A549 (cell line): ENCODE measurements around the gene LAMB3. TPM values are rescaled to one million over a fixed set of nuclear protein-coding genes. Genes with fewer than 3 reads are reported as not detected.
A peak's percentile ranks its signal among the peaks of the same experiment; 100 is the strongest.

Source experiments
- ATAC-seq, 2 experiments: fragments of 200-7000 bp in 1 of 2; fragments of >200 bp in 1 of 2; cut with Nextera tagmentation in 1 of 2; cut with Tn5 transposase in 1 of 2; 3 replicates each; pipeline versions ENCODE4 v1.8.0 to v1.9.1; 2018 to 2020; ENCODE audit warnings: mild to moderate bottlenecking in 1 of 2, moderate library complexity in 1 of 2
- CTCF ChIA-PET: fragments of 300-600 bp; sonication (Branson Sonifier 250); formaldehyde crosslinking; extraction: SDS; loops from one replicate; lab custom pipeline; 2021; ENCODE audit warnings: antibody characterized with exemption, inconsistent platforms; lab: Yijun Ruan, JAX
- POLR2A ChIA-PET: fragments of 350-600 bp; formaldehyde crosslinking; extraction: SDS; loops from one replicate; lab custom pipeline; 2021; ENCODE audit warnings: antibody characterized with exemption, inconsistent platforms; lab: Yijun Ruan, JAX
- DNase-seq, 2 experiments: peaks; one replicate each; pipeline versions ENCODE4 v3.0.0 to v3.0.0-alpha.2; 2011 to 2016; ENCODE audit warnings: low read depth in 1 of 2, low spot score in 1 of 2
- FAIRE-seq: peaks from 2 replicates; lab custom pipeline; 2011; peaks lifted over from hg19 to GRCh38; lab: Jason Lieb, UNC
- H3K27ac ChIP-seq, 2 experiments: fragments of >200 bp; sonication (Bioruptor Twin); formaldehyde crosslinking; 3 replicates each; pipeline ENCODE4 v1.5.1; 2016 to 2017
- H3K4me1 ChIP-seq: fragments of >200 bp; sonication (Bioruptor Twin); formaldehyde crosslinking; 3 replicates; pipeline ENCODE4 v1.6.1; 2016
- H3K4me2 ChIP-seq: fragments of >200 bp; sonication (Bioruptor Twin); formaldehyde crosslinking; 3 replicates; pipeline ENCODE4 v1.6.1; 2016
- H3K4me3 ChIP-seq: fragments of >200 bp; sonication (Bioruptor Twin); formaldehyde crosslinking; 3 replicates; pipeline ENCODE4 v1.5.1; 2016
- H3K9me3 ChIP-seq: fragments of >200 bp; sonication (Bioruptor Twin); formaldehyde crosslinking; 3 replicates; pipeline ENCODE4 v1.6.1; 2016
- EHF ChIP-seq: fragments of 250-450 bp; sonication (Bioruptor Pico); IDR thresholded peaks from 2 replicates; pipeline ENCODE4 v1.5.0; 2020; ENCODE audit warnings: mild to moderate bottlenecking
- EHMT2 ChIP-seq: fragments of 200-600 bp; sonication (generic); IDR thresholded peaks from 2 replicates; pipeline ENCODE4 v1.6.1; 2016; ENCODE audit warnings: antibody characterized with exemption, low read depth, mild to moderate bottlenecking, moderate library complexity
- FOSL2 ChIP-seq, 2 experiments: fragments of 450-650 bp in 1 of 2; fragments of >200 bp in 1 of 2; sonication (Bioruptor Twin) in 1 of 2; formaldehyde crosslinking; IDR thresholded peaks; 2 replicates each; pipeline versions ENCODE4 v1.5.0 to v1.6.1; 2016 to 2020; ENCODE audit warnings: mild to moderate bottlenecking in 1 of 2, moderate library complexity in 1 of 2
- HEYL ChIP-seq: fragments of 250-450 bp; sonication (Bioruptor Pico); IDR thresholded peaks from 2 replicates; pipeline ENCODE4 v1.8.0; 2021; ENCODE audit warnings: mild to moderate bottlenecking, moderate library complexity
- HOXB5 ChIP-seq: fragments of 250-450 bp; sonication (Bioruptor Pico); IDR thresholded peaks from 2 replicates; pipeline ENCODE4 v1.5.0; 2020; ENCODE audit warnings: mild to moderate bottlenecking, moderate library complexity
- KDM1A ChIP-seq: fragments of 200-600 bp; sonication (generic); IDR thresholded peaks from 2 replicates; pipeline ENCODE4 v1.6.1; 2016; ENCODE audit warnings: low read depth, mild to moderate bottlenecking
- NFE2L2 ChIP-seq: fragments of 150-350 bp; conservative IDR thresholded peaks from 2 replicates; pipeline ENCODE4 v1.6.1; 2014; ENCODE audit warnings: low read length
- NPAS2 ChIP-seq: fragments of 250-450 bp; sonication (Bioruptor Pico); IDR thresholded peaks from 2 replicates; pipeline ENCODE4 v1.8.0; 2022; ENCODE audit warnings: mild to moderate bottlenecking, moderate library complexity, borderline replicate concordance
- RAD21 ChIP-seq, 2 experiments: fragments of >200 bp in 1 of 2; sonication (Bioruptor Twin) in 1 of 2; formaldehyde crosslinking in 1 of 2; IDR thresholded peaks in 1 of 2; conservative IDR thresholded peaks in 1 of 2; 2 replicates in 1 of 2; 3 replicates in 1 of 2; pipeline ENCODE4 v1.6.1; 2012 to 2018; ENCODE audit warnings: inconsistent platforms in 1 of 2
- RFX5 ChIP-seq: fragments of 450-650 bp; IDR thresholded peaks from 2 replicates; pipeline ENCODE4 v1.7.1; 2014; ENCODE audit warnings: antibody characterized with exemption, mild to moderate bottlenecking, moderate library complexity
- RNF2 ChIP-seq: fragments of 200-600 bp; sonication (generic); IDR thresholded peaks from 2 replicates; pipeline ENCODE4 v1.6.1; 2016; ENCODE audit warnings: low read depth, mild to moderate bottlenecking, antibody characterized with exemption, moderate library complexity, borderline replicate concordance
- SMC3 ChIP-seq: fragments of >200 bp; sonication (Bioruptor Twin); formaldehyde crosslinking; IDR thresholded peaks from 3 replicates; pipeline ENCODE4 v1.6.1; 2018; ENCODE audit warnings: inconsistent platforms
- ZNF302 ChIP-seq: fragments of 250-450 bp; sonication (Bioruptor Pico); IDR thresholded peaks from 2 replicates; pipeline ENCODE4 v1.9.0; 2021; ENCODE audit warnings: inconsistent platforms, mild to moderate bottlenecking, moderate library complexity
- ZSCAN20 ChIP-seq: fragments of 250-450 bp; sonication (Bioruptor Pico); IDR thresholded peaks from 2 replicates; pipeline ENCODE4 v1.8.0; 2022; ENCODE audit warnings: mild to moderate bottlenecking, moderate library complexity
- WGBS: methylation state at CpG from one replicate; pipeline ENCODE4 v1.1.6; 2017; ENCODE audit errors: missing lambda C conversion rate; 5-methylcytosine and 5-hydroxymethylcytosine counted together
- polyA plus RNA-seq, 4 experiments: library from polyadenylated mRNA; depleted of rRNA in 3 of 4; stranded (reverse); fragments of >200 nt; fragmentation: RNase III in 1 of 4; extraction: RNeasy Plus Mini Kit Qiagen cat#74134 plus additional on column Dnase treatment in 1 of 4; gene quantifications; 2 replicates in 3 of 4; 3 replicates in 1 of 4; pipeline ENCODE4 v1.2.3, GENCODE V29; 2011 to 2017
- TF ChIP-seq, protein P1 (sequence below): fragments of >200 bp; sonication (Bioruptor Twin); formaldehyde crosslinking; IDR thresholded peaks from 3 replicates; pipeline ENCODE4 v1.5.1; 2016

The LAMB3 gene
- polyA plus RNA-seq, 2 of the 4 experiments (the other 2 are of a cell fraction) = 7.3 to 9.1 TPM

DNA sequence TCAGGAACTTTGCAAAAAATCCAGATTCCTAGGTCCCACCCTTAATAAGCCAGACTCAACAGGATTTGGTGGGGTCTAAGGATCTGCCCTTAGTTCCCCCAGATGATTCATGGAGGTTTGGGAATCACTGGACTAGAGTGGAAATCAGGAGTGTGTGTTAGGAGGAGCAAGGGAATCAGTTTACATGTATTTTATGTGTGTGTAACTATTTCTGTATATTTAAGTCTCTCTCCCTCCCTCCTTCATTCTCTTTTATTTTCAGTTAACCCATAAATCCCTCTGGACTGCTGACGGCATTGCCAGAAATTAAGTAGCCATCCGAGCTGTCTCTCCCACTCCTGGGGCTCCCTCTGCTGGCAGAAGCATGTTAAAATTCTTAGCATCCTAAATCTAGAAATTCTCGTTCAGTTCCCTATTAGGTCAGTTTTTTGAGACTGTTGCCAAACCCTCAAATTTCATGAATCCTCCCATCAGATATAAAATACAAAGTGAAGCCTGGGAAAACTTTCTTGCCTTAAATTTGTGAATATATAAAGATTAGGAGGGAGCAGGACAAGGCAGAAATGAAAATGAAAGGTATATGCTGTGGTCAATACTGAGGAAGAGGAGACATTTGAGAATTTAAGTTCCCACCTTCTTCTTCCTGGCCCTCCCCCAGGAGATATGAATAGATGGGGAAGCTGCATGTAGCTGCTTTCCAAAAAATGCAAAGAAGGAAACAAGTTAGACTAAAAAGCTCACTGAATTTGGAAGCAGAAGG lies 40.7 kb upstream of the LAMB3 start:
- WGBS = 3% methylated on average over 3 of the region's 3 CpGs
- DNase-seq (peak; percentile 61 to 79), FAIRE-seq (peak; percentile 61), ATAC-seq (peak; percentile 62 to 76; a peak in 4 of 6 replicates)
- TF ChIP-seq NFE2L2 (no peak), EHMT2 (no peak), RAD21 (conservative IDR thresholded peaks at IDR 0.05 in 1 of 2, IDR thresholded peaks at IDR 0.05 in 1 of 2) (peak; percentile 98), SMC3 (peak; percentile 98)
- TF ChIP-seq, protein P1, sequence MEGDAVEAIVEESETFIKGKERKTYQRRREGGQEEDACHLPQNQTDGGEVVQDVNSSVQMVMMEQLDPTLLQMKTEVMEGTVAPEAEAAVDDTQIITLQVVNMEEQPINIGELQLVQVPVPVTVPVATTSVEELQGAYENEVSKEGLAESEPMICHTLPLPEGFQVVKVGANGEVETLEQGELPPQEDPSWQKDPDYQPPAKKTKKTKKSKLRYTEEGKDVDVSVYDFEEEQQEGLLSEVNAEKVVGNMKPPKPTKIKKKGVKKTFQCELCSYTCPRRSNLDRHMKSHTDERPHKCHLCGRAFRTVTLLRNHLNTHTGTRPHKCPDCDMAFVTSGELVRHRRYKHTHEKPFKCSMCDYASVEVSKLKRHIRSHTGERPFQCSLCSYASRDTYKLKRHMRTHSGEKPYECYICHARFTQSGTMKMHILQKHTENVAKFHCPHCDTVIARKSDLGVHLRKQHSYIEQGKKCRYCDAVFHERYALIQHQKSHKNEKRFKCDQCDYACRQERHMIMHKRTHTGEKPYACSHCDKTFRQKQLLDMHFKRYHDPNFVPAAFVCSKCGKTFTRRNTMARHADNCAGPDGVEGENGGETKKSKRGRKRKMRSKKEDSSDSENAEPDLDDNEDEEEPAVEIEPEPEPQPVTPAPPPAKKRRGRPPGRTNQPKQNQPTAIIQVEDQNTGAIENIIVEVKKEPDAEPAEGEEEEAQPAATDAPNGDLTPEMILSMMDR = peak; percentile 98
- CTCF ChIA-PET = interaction anchor here (0.6 to 8.0 kb wide), 35 partner anchors 8 to 132 kb away, joined by 3 to 93 read pairs (median 5); partner anchors contain the start of genes HSD11B1 and LAMB3
- Histone ChIP-seq H3K9me3 (no peaks in the 10 kb centered on the region), H3K4me1 (peaks cover 38% of the 10 kb centered on the region), H3K27ac (peak overlapping the region; percentile 42 to 58; a peak in 5 of 6 replicates), H3K4me3 (no peak overlapping the region), H3K4me2 (peak overlapping the region; percentile 57)
- POLR2A ChIA-PET = interaction anchor here (0.6 to 1.0 kb wide), 2 partner anchors 93 to 116 kb away, joined by 3 read pairs; no protein-coding TSS in a partner anchor

DNA sequence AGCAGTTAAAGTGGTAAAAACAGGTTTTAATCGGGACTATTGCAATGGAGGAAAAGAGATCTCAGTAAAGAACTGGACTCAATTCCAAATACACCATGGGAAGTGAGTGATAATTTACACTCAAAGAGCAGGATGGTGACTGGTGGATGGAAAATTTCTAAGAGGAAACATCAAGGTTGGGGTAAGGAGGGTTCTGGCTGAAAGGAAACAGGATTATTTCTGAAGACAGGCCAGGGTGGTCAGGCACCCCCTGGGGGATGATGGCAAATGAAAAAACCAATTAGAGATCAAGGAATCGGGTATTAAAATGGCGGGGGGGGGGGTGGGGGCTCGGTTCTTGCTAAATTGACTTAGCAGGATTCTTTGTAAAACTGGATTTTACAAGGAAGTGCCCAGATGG lies 40.1 kb upstream of the LAMB3 start:
- CTCF ChIA-PET = interaction anchor here (1.0 to 8.0 kb wide), 27 partner anchors 8 to 125 kb away, joined by 3 to 93 read pairs (median 7); partner anchors contain the start of gene LAMB3
- Histone ChIP-seq H3K4me3 (no peak overlapping the region), H3K9me3 (no peaks in the 10 kb centered on the region), H3K27ac (peak overlapping the region; percentile 42 to 58; a peak in 5 of 6 replicates), H3K4me2 (peak overlapping the region; percentile 57; the same call in 2 of the 3 replicates), H3K4me1 (peaks cover 41% of the 10 kb centered on the region)
- TF ChIP-seq RFX5 (no peak), NPAS2 (CRISPR knock-in tag) (no peak), KDM1A (no peak), HOXB5 (CRISPR knock-in tag) (no peak), EHF (CRISPR knock-in tag) (no peak), FOSL2 (IDR thresholded peaks at IDR 0.05) (no peak), FOSL2 (CRISPR knock-in tag; IDR thresholded peaks at IDR 0.05) (no peak), HEYL (CRISPR knock-in tag) (no peak), RAD21 (conservative IDR thresholded peaks at IDR 0.05 in 1 of 2, IDR thresholded peaks at IDR 0.05 in 1 of 2) (no peak), RNF2 (no peak), ZNF302 (CRISPR knock-in tag) (no peak), ZSCAN20 (CRISPR knock-in tag) (no peak), SMC3 (no peak), EHMT2 (no peak)
- TF ChIP-seq, protein P1 = no peak
- ATAC-seq = no peak
- no peak for FAIRE-seq
- POLR2A ChIA-PET = interaction anchor here (0.6 to 1.0 kb wide), 2 partner anchors 92 to 116 kb away, joined by 3 read pairs; no protein-coding TSS in a partner anchor
- DNase-seq = no peak
- 39% methylated on average over 3 of the region's 4 CpGs for WGBS
